Mucosa of descending colon (tissue), 3 donors: ENCODE results near the gene PTPRN2. TPM values are rescaled to one million over a fixed set of nuclear protein-coding genes. Genes with fewer than 3 reads are reported as not detected.

Experiments used
- ATAC-seq: fragments of 200-7000 bp; cut with Tn5 transposase; one replicate; pipeline ENCODE4 v1.9.1; 2020; ENCODE audit warnings: mild to moderate bottlenecking, moderate library complexity
- DNase-seq, 3 donors: peaks; one replicate each; pipeline ENCODE4 v3.0.0-alpha.2; 2020
- H3K36me3 ChIP-seq: fragments of 200-600 bp; one replicate; pipeline ENCODE4 v1.8.0; 2021; ENCODE audit warnings: low read depth, mild to moderate bottlenecking
- H3K4me1 ChIP-seq: fragments of 200-600 bp; one replicate; pipeline ENCODE4 v1.8.0; 2021; ENCODE audit warnings: low read depth, mild to moderate bottlenecking
- H3K4me3 ChIP-seq: fragments of 200-600 bp; one replicate; pipeline ENCODE4 v1.8.0; 2021; ENCODE audit warnings: mild to moderate bottlenecking
- H3K9me3 ChIP-seq: fragments of 200-600 bp; one replicate; pipeline ENCODE4 v1.8.0; 2021; ENCODE audit warnings: mild to moderate bottlenecking
- CTCF ChIP-seq: fragments of 200-600 bp; IDR thresholded peaks from one replicate; pipeline ENCODE4 v1.8.0; 2022; ENCODE audit warnings: antibody characterized with exemption, mild to moderate bottlenecking
- intact Hi-C, 2 donors: fragments of 100-400 bp; cut with DNase I in 1 of 2; cut with micrococcal nuclease in 1 of 2; formaldehyde crosslinking; loops; one replicate each; pipeline versions ENCODE4 v1.11.0 to v1.11.1; 2022; cut with DNase I, micrococcal nuclease
- total RNA-seq, 3 donors: library from RNA; stranded (reverse); fragmentation: NEBNext Ultra II Directional in 2 of 3; extraction: Animal tissue kit (Norgen Biotek cat#: 25700) in 2 of 3; gene quantifications; one replicate each; pipeline versions ENCODE4 v1.2.1 to v1.2.4, GENCODE V29; 2021 to 2023
- donor health status: DM: no; HTN: no; CAD: no; lungs with moderate emphysema.
- donor health status: DM: no; HTN: no; CAD: no.
- donor health status: DM: no; HTN: yes; CAD: no.

The PTPRN2 gene
- total RNA-seq, 3 donors from 2014 or later, result 12.5 to 28.0 (median 26.2) TPM

DNA sequence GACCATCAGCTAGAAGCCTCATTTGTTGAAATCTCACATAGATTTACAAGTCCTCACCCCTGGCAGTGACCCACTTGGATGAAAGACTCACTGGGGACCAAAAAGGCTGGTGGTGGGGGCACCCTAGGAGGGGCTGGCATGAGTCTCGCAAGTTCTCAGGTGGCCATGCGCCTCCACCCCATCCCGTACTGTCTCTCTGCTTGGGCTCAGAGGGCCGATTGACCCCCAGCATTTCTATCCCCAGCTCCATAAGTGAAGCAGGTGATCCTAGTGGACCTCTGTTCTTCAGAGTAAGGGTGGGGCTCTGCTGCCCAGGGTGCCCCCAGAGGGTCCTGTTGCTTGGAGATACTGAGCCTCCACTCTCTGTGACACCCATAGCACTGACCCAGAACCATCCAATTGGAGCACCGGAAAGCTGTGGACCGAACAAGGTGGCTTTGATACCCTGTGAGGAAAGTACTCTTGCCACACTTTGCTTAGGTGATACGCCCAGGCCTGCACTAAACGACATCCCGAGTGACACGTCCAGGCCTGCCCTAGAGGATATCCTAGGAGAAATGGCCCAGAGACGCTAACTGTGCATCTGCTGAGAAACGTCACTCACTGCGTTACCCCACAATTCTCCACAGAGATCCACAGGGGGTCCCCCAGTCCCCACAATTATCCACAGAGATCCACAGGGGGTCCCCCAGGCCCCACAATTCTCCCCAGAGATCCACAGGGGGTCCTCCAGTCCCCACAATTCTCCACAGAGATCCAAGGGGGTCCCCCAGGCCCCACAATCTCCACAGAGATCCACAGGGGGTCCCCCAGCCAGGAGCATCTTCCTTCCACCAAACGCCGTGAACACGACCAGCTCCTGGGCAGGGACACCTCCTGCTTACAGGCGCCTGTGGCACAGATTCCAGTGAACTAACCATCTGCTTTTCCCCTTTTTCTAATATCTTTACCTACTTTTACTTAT lies 262.9 kb downstream of the PTPRN2 start:
- TF ChIP-seq CTCF, result no peak
- no peak overlapping the region for H3K4me3 ChIP-seq
- H3K9me3 ChIP-seq, result no peaks in the 10 kb centered on the region
- intact Hi-C loops, result no loop called here
- no peaks in the 10 kb centered on the region for H3K36me3 ChIP-seq
- ATAC-seq, result no peak
- DNase-seq, result no peak
- H3K4me1 ChIP-seq, result no peaks in the 10 kb centered on the region

GRCh38 chr7:158323741-158324396 lies 263.8 kb downstream of the PTPRN2 start:
- H3K4me1 ChIP-seq, result no peaks in the 10 kb centered on the region
- no peak for ATAC-seq
- intact Hi-C loops, result no loop called here
- TF ChIP-seq CTCF, result no peak
- no peak for DNase-seq
- H3K4me3 ChIP-seq, result no peak overlapping the region
- no peaks in the 10 kb centered on the region for H3K9me3 ChIP-seq
- H3K36me3 ChIP-seq, result no peaks in the 10 kb centered on the region

- DNase-seq (no peak), ATAC-seq (no peak)
- no peaks in the 10 kb centered on the region for H3K4me1 ChIP-seq
- intact Hi-C loops, result no loop called here
- no peaks in the 10 kb centered on the region for H3K36me3 ChIP-seq
- no peaks in the 10 kb centered on the region for H3K9me3 ChIP-seq
- no peak overlapping the region for H3K4me3 ChIP-seq
- TF ChIP-seq CTCF, result no peak
Measured at GRCh38 chr7:158322616-158323530, 264.8 kb downstream of the PTPRN2 start.

DNA sequence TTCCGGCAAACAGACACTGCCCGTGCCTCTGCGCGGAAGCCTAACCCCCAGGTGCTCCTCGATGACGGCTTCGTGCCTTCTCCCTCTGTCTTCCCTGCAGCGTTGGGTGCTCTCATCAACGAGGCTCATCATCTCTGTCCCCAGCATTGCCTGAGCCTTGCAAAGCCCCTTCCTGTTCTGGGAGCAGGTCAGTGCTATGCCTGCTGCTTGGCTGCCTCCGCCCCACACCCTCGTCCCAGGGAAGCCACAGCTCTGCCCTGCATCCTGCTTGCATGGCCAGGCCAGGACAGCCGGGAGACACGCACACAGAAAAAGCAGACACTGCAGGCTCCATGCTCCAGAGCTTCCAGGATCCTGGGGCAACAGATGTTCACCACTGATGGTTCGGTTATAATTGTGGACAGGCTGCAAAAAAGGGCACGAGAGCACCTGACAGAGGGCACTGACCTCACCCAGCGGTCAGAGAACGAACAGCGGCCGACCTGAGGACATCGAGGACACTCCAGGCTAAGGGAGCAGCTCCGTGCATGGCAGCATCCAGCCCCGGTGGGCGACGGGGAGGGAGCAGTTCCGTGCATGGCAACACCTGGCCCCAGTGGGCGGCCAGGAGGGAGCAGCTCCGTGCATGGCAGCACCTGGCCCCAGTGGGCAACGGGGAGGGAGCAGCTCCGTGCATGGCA lies 265.5 kb downstream of the PTPRN2 start:
- H3K4me3 ChIP-seq, result no peak overlapping the region
- intact Hi-C loops, result no loop called here
- no peak for TF ChIP-seq CTCF

More for the DNA sequence above, 265.5 kb downstream of the PTPRN2 start:
- H3K36me3 ChIP-seq, result no peaks in the 10 kb centered on the region
- ATAC-seq (no peak), DNase-seq (no peak)
- H3K9me3 ChIP-seq, result no peaks in the 10 kb centered on the region
- H3K4me1 ChIP-seq, result no peaks in the 10 kb centered on the region
